Activated CD8-positive, alpha-beta T cell treated with anti-CD3 and anti-CD28 coated beads, Interleukin-2, amount 10 ng/mL, durations not matched to agents 7 days and 5 days (primary cell): ENCODE data around the gene PRKCZ. TPM values are rescaled to one million over a fixed set of nuclear protein-coding genes. Genes with fewer than 3 reads are reported as not detected.

Experiments
- ATAC-seq: fragments of 150-1000 bp; cut with Tn5 transposase; one replicate; pipeline ENCODE4 v1.10.0; 2021; ENCODE audit warnings: moderate library complexity
- CTCF ChIA-PET: fragments of 350-600 bp; sonication (Branson Sonifier 250); formaldehyde crosslinking; loops from one replicate; lab custom pipeline; 2021; ENCODE audit warnings: antibody characterized with exemption; lab: Charles Lee
- POLR2A ChIA-PET: fragments of 350-600 bp; sonication (Branson Sonifier 250); formaldehyde crosslinking; loops from one replicate; lab custom pipeline; 2021; ENCODE audit warnings: antibody characterized with exemption; lab: Charles Lee
- DNase-seq: peaks from one replicate; pipeline ENCODE4 v3.0.0-alpha.2; 2020
- H3K27ac Mint-ChIP-seq: one replicate; pipeline ENCODE4 v1.8.0; 2021; ENCODE audit warnings: mild to moderate bottlenecking, mixed read lengths
- H3K27me3 Mint-ChIP-seq: one replicate; pipeline ENCODE4 v1.8.0; 2021; ENCODE audit warnings: low read depth, mixed read lengths
- H3K36me3 Mint-ChIP-seq: one replicate; pipeline ENCODE4 v1.8.0; 2021; ENCODE audit warnings: low read depth, mixed read lengths
- H3K4me1 Mint-ChIP-seq: one replicate; pipeline ENCODE4 v1.8.0; 2021; ENCODE audit warnings: low read depth, mixed read lengths
- H3K4me3 Mint-ChIP-seq: one replicate; pipeline ENCODE4 v1.8.0; 2021; ENCODE audit warnings: mild to moderate bottlenecking, mixed read lengths
- H3K9me3 Mint-ChIP-seq: one replicate; pipeline ENCODE4 v1.8.0; 2022; ENCODE audit warnings: mixed read lengths; ENCODE audit not compliant: insufficient read depth
- total RNA-seq, 2 experiments: library from RNA; stranded (reverse); gene quantifications; one replicate each; pipeline ENCODE4 v1.2.3, GENCODE V29; 2021

Gene PRKCZ
- total RNA-seq, 2 experiments from 2014 or later, result 11.4 to 12.9 TPM

- ATAC-seq (no peak), DNase-seq (no peak)
- H3K36me3 Mint-ChIP-seq, result no peaks in the 10 kb centered on the region
- ChIA-PET POLR2A (no interaction called here), CTCF (no interaction called here)
- no peaks in the 10 kb centered on the region for H3K27me3 Mint-ChIP-seq
- no peak overlapping the region for H3K4me3 Mint-ChIP-seq
- no peaks in the 10 kb centered on the region for H3K9me3 Mint-ChIP-seq
- H3K27ac Mint-ChIP-seq, result no peak overlapping the region
- no peaks in the 10 kb centered on the region for H3K4me1 Mint-ChIP-seq
Measured at GRCh38 chr1:2103901-2104590, 53.8 kb downstream of the PRKCZ start.

GRCh38 chr1:2104621-2105427 lies 54.6 kb downstream of the PRKCZ start:
- ChIA-PET CTCF (no interaction called here), POLR2A (no interaction called here)
- Mint-ChIP-seq H3K9me3 (no peaks in the 10 kb centered on the region), H3K36me3 (no peaks in the 10 kb centered on the region), H3K4me3 (no peak overlapping the region), H3K4me1 (no peaks in the 10 kb centered on the region), H3K27ac (no peak overlapping the region), H3K27me3 (no peaks in the 10 kb centered on the region)
- DNase-seq (no peak), ATAC-seq (no peak)

- Mint-ChIP-seq H3K36me3 (no peaks in the 10 kb centered on the region), H3K27ac (no peak overlapping the region), H3K27me3 (no peaks in the 10 kb centered on the region), H3K4me3 (no peak overlapping the region), H3K4me1 (no peaks in the 10 kb centered on the region), H3K9me3 (no peaks in the 10 kb centered on the region)
- DNase-seq (no peak), ATAC-seq (no peak)
- CTCF ChIA-PET, result no interaction called here
- POLR2A ChIA-PET, result no interaction called here
Measured at GRCh38 chr1:2105781-2106524, 55.7 kb downstream of the PRKCZ start.

GRCh38 chr1:2106659-2107405 lies 56.6 kb downstream of the PRKCZ start:
- ATAC-seq, result no peak
- ChIA-PET CTCF (no interaction called here), POLR2A (no interaction called here)
- Mint-ChIP-seq H3K27me3 (no peaks in the 10 kb centered on the region), H3K9me3 (no peaks in the 10 kb centered on the region), H3K27ac (no peak overlapping the region), H3K36me3 (no peaks in the 10 kb centered on the region), H3K4me1 (no peaks in the 10 kb centered on the region), H3K4me3 (no peak overlapping the region)
- DNase-seq, result no peak

GRCh38 chr1:2107586-2108212 lies 57.5 kb downstream of the PRKCZ start:
- Mint-ChIP-seq H3K9me3 (no peaks in the 10 kb centered on the region), H3K27ac (no peak overlapping the region), H3K4me1 (no peaks in the 10 kb centered on the region), H3K27me3 (no peaks in the 10 kb centered on the region), H3K4me3 (no peak overlapping the region), H3K36me3 (no peaks in the 10 kb centered on the region)
- ChIA-PET CTCF (no interaction called here), POLR2A (no interaction called here)
- DNase-seq, result no peak
- ATAC-seq, result no peak

- peak; percentile 23 for ATAC-seq
- H3K36me3 Mint-ChIP-seq, result no peaks in the 10 kb centered on the region
- no peak overlapping the region for H3K27ac Mint-ChIP-seq
- ChIA-PET CTCF (no interaction called here), POLR2A (no interaction called here)
- no peak for DNase-seq
- no peak overlapping the region for H3K4me3 Mint-ChIP-seq
- no peaks in the 10 kb centered on the region for H3K4me1 Mint-ChIP-seq
- no peaks in the 10 kb centered on the region for H3K9me3 Mint-ChIP-seq
- no peaks in the 10 kb centered on the region for H3K27me3 Mint-ChIP-seq
Measured at GRCh38 chr1:2108213-2108876, 58.1 kb downstream of the PRKCZ start.

- Mint-ChIP-seq H3K36me3 (no peaks in the 10 kb centered on the region), H3K4me3 (no peak overlapping the region), H3K9me3 (no peaks in the 10 kb centered on the region), H3K4me1 (no peaks in the 10 kb centered on the region), H3K27me3 (no peaks in the 10 kb centered on the region), H3K27ac (no peak overlapping the region)
- ChIA-PET CTCF (no interaction called here), POLR2A (no interaction called here)
- DNase-seq (no peak), ATAC-seq (no peak)
Measured at GRCh38 chr1:2108877-2109580, 58.8 kb downstream of the PRKCZ start.

- H3K4me3 Mint-ChIP-seq, result no peak overlapping the region
- no peaks in the 10 kb centered on the region for H3K9me3 Mint-ChIP-seq
- H3K27ac Mint-ChIP-seq, result no peak overlapping the region
- DNase-seq, result no peak
- H3K27me3 Mint-ChIP-seq, result no peaks in the 10 kb centered on the region
- no peaks in the 10 kb centered on the region for H3K4me1 Mint-ChIP-seq
- POLR2A ChIA-PET, result no interaction called here
- no peak for ATAC-seq
- no peaks in the 10 kb centered on the region for H3K36me3 Mint-ChIP-seq
- CTCF ChIA-PET, result no interaction called here
Measured at GRCh38 chr1:2109581-2110021, 59.4 kb downstream of the PRKCZ start.

DNA sequence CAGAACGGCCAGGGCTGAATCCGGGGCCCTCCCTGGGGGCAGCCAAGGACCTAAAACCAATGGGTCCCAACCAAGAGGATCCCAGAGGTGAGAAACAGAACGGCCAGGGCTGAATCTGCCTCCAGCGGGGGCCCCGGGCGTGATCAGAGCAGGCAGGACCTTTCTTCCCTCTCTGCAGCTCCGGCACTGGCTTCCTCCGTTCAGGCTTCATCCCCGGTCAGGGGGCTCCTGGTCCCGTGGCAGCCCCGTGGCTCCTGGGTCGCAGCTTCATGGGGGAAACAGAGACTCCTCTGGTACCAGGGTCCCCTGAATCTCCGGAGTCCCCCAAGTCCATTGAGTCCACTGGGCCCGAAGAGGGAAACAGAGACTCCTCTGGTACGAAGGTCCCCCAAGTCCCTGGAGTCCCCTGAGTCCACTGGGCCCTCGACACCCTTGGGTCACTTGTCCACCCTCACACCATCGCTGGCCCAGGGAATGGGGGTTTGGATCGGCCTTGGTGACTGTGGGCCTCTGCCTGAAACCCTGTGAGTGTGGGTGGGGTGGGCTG lies 60.1 kb downstream of the PRKCZ start:
- ATAC-seq (no peak), DNase-seq (no peak)
- Mint-ChIP-seq H3K9me3 (no peaks in the 10 kb centered on the region), H3K4me3 (no peak overlapping the region), H3K4me1 (peaks cover 5% of the 10 kb centered on the region), H3K36me3 (no peaks in the 10 kb centered on the region), H3K27ac (no peak overlapping the region), H3K27me3 (no peaks in the 10 kb centered on the region)
- POLR2A ChIA-PET, result no interaction called here
- CTCF ChIA-PET, result no interaction called here
